ENCODE data around the gene BLOC1S1. TPM values are rescaled to one million over a fixed set of nuclear protein-coding genes. Genes with fewer than 3 reads are reported as not detected.

Gene BLOC1S1
- total and polyA plus RNA-seq, 7 donors = 127 to 260 (median 185) TPM

- Histone ChIP-seq H3K4me3 (peak overlapping the region; percentile 58), H3K4me1 (peaks cover 13% of the 10 kb centered on the region), H3K9me3 (no peaks in the 10 kb centered on the region), H3K27ac (peak overlapping the region; percentile 67), H3K27me3 (ENCODE audit: insufficient read depth in 3 of 3, low read length in 2 of 3) (no peaks in the 10 kb centered on the region), H3K36me3 (ENCODE audit: insufficient read depth in 1 of 2, low read depth in 1 of 2) (peaks cover 0 to 21% of the 10 kb centered on the region in 2 donors)
- intact Hi-C loops (cut with DNase I) = loop anchor here (1.0 to 5.0 kb wide), 2 partner anchors 36 to 39 kb away; partner anchors contain the start of genes BLOC1S1 (in 1 of the 2) and RDH5 (in 1 of the 2)
- 7 to 15% (median 8%) methylated on average over 17 of the region's 17 CpGs for WGBS, 3 donors
- peak; percentile 81 to 92 for DNase-seq
- peak; percentile 79 to 88 (median 86) for ATAC-seq
- peak; percentile 38 for TF ChIP-seq CTCF (IDR thresholded peaks at IDR 0.05)
Measured at GRCh38 chr12:55681142-55682077, 34.4 kb upstream of the BLOC1S1 start.

- Histone ChIP-seq H3K9me3 (no peaks in the 10 kb centered on the region), H3K36me3 (ENCODE audit: insufficient read depth in 1 of 2, low read depth in 1 of 2) (peaks cover 0 to 30% of the 10 kb centered on the region in 2 donors), H3K27ac (peak overlapping the region; percentile 67), H3K4me1 (peaks cover 13% of the 10 kb centered on the region), H3K27me3 (ENCODE audit: insufficient read depth in 3 of 3, low read length in 2 of 3) (no peaks in the 10 kb centered on the region), H3K4me3 (peak overlapping the region; percentile 58)
- WGBS, 3 donors = 68 to 85% (median 73%) methylated on average over 13 of the region's 13 CpGs
- intact Hi-C loops (cut with DNase I) = loop anchor here in 1 of 2 donors (5.0 kb wide), 1 partner anchor 35 kb away; the partner anchor contains the start of gene BLOC1S1
- TF ChIP-seq CTCF (IDR thresholded peaks at IDR 0.05) = no peak
- peak in 3 of 4 donors; percentile 5 to 17 (median 11) for ATAC-seq
- no peak for DNase-seq
Measured at GRCh38 chr12:55682087-55682796, 33.6 kb upstream of the BLOC1S1 start.

GRCh38 chr12:55683676-55684075, 32.2 kb upstream of the BLOC1S1 start:
- H3K4me3 ChIP-seq = peak overlapping the region; percentile 58

More at GRCh38 chr12:55683676-55684075, 32.2 kb upstream of the BLOC1S1 start:
- Histone ChIP-seq H3K36me3 (ENCODE audit: insufficient read depth in 1 of 2, low read depth in 1 of 2) (peaks cover 0 to 44% of the 10 kb centered on the region in 2 donors), H3K27me3 (ENCODE audit: insufficient read depth in 3 of 3, low read length in 2 of 3) (no peaks in the 10 kb centered on the region), H3K27ac (peak overlapping the region; percentile 25), H3K9me3 (no peaks in the 10 kb centered on the region), H3K4me1 (peaks cover 13% of the 10 kb centered on the region)
- TF ChIP-seq CTCF (IDR thresholded peaks at IDR 0.05) = no peak
- no peak for DNase-seq
- no peak for ATAC-seq
- intact Hi-C loops (cut with DNase I) = loop anchor here (2.0 to 5.0 kb wide), 2 partner anchors 17 to 34 kb away; partner anchors contain the start of gene BLOC1S1 (in 1 of the 2)
- WGBS, 3 donors = 72 to 85% (median 73%) methylated on average over 7 of the region's 7 CpGs

Measured in psoas muscle (tissue), 8 donors.